Duodenal mucosa (tissue), 2 donors: ENCODE measurements around the gene FAM114A2.
"Not testable (repeated sequence)": the region's sequence is repeated elsewhere in the genome, so short reads cannot be mapped to it uniquely, and the experiment has no call there.

ENCODE experiments used
- H3K27ac ChIP-seq: one replicate; pipeline ENCODE4 v1.7.0; 2013; ENCODE audit warnings: low read depth, low read length
- H3K27me3 ChIP-seq, 2 donors: one replicate each; pipeline ENCODE4 v1.7.0; 2013; ENCODE audit warnings: low read length in 2 of 2, control low read depth in 1 of 2; ENCODE audit not compliant: insufficient read depth in 2 of 2, control insufficient read depth in 1 of 2
- H3K36me3 ChIP-seq, 2 donors: one replicate each; pipeline ENCODE4 v1.7.0; 2013; ENCODE audit warnings: low read length in 2 of 2, control low read depth in 1 of 2; ENCODE audit not compliant: insufficient read depth in 2 of 2, control insufficient read depth in 1 of 2
- H3K4me1 ChIP-seq, 2 donors: one replicate each; pipeline ENCODE4 v1.7.0; 2013; ENCODE audit warnings: low read length in 2 of 2, control low read depth in 1 of 2; ENCODE audit not compliant: insufficient read depth in 2 of 2, control insufficient read depth in 1 of 2
- H3K4me3 ChIP-seq, 2 donors: one replicate each; pipeline ENCODE4 v1.7.0; 2013; ENCODE audit warnings: low read length in 2 of 2, low read depth in 1 of 2
- H3K9ac ChIP-seq, 2 donors: one replicate each; pipeline ENCODE4 v1.7.0; 2013; ENCODE audit warnings: low read length in 2 of 2, low read depth in 1 of 2
- H3K9me3 ChIP-seq, 2 donors: one replicate each; pipeline ENCODE4 v1.7.0; 2013; ENCODE audit warnings: low read length in 2 of 2, control low read depth in 1 of 2; ENCODE audit not compliant: control insufficient read depth in 1 of 2

The FAM114A2 gene

GRCh38 chr5:154031937-154032489, 6.7 kb downstream of the FAM114A2 start:
- Histone ChIP-seq H3K4me3 (no peak overlapping the region), H3K9me3 (no peaks in the 10 kb centered on the region), H3K4me1 (peaks cover 0 to 2% of the 10 kb centered on the region in 2 donors), H3K27me3 (no peaks in the 10 kb centered on the region), H3K9ac (no peak overlapping the region), H3K27ac (no peak overlapping the region), H3K36me3 (peaks cover 3 to 12% of the 10 kb centered on the region in 2 donors)

- Histone ChIP-seq H3K36me3 (peaks cover 10 to 27% of the 10 kb centered on the region in 2 donors), H3K4me1 (no peaks in the 10 kb centered on the region)
Measured at GRCh38 chr5:154025951-154026350, 12.8 kb downstream of the FAM114A2 start.

GRCh38 chr5:154018919-154019318, 19.8 kb downstream of the FAM114A2 start:
- not testable (repeated sequence) for H3K9ac ChIP-seq, H3K9me3 ChIP-seq, H3K4me1 ChIP-seq, H3K27me3 ChIP-seq, H3K27ac ChIP-seq, H3K4me3 ChIP-seq
- peaks cover 0 to 10% of the 10 kb centered on the region in 2 donors for H3K36me3 ChIP-seq

More at GRCh38 chr5:154025951-154026350, 12.8 kb downstream of the FAM114A2 start:
- H3K9ac ChIP-seq = no peak overlapping the region
- H3K4me3 ChIP-seq = no peak overlapping the region
- H3K27ac ChIP-seq = no peak overlapping the region
- H3K27me3 ChIP-seq = no peaks in the 10 kb centered on the region
- no peaks in the 10 kb centered on the region for H3K9me3 ChIP-seq

- Histone ChIP-seq H3K27ac (no peak overlapping the region), H3K4me1 (no peaks in the 10 kb centered on the region), H3K36me3 (peaks cover 5 to 15% of the 10 kb centered on the region in 2 donors), H3K4me3 (no peak overlapping the region), H3K27me3 (no peaks in the 10 kb centered on the region), H3K9ac (no peak overlapping the region), H3K9me3 (no peaks in the 10 kb centered on the region)
Measured at GRCh38 chr5:154015071-154015693, 23.5 kb downstream of the FAM114A2 start.

GRCh38 chr5:154010660-154011059, 28.1 kb downstream of the FAM114A2 start:
- H3K36me3 ChIP-seq = peaks cover 7 to 10% of the 10 kb centered on the region in 2 donors
- H3K4me3 ChIP-seq = no peak overlapping the region
- H3K27ac ChIP-seq = no peak overlapping the region
- no peaks in the 10 kb centered on the region for H3K4me1 ChIP-seq
- no peak overlapping the region for H3K9ac ChIP-seq
- no peaks in the 10 kb centered on the region for H3K27me3 ChIP-seq
- H3K9me3 ChIP-seq = no peaks in the 10 kb centered on the region

- Histone ChIP-seq H3K27ac (no peak overlapping the region), H3K36me3 (peaks cover 3 to 10% of the 10 kb centered on the region in 2 donors), H3K9ac (no peak overlapping the region), H3K27me3 (no peaks in the 10 kb centered on the region), H3K9me3 (no peaks in the 10 kb centered on the region), H3K4me3 (no peak overlapping the region), H3K4me1 (no peaks in the 10 kb centered on the region)
Measured at GRCh38 chr5:154005648-154006047, 33.1 kb downstream of the FAM114A2 start.

- Histone ChIP-seq H3K27ac (no peak overlapping the region), H3K9ac (no peak overlapping the region), H3K27me3 (no peaks in the 10 kb centered on the region), H3K4me3 (no peak overlapping the region), H3K4me1 (no peaks in the 10 kb centered on the region), H3K36me3 (peaks cover 0 to 12% of the 10 kb centered on the region in 2 donors), H3K9me3 (no peaks in the 10 kb centered on the region)
Measured at GRCh38 chr5:154002511-154003020, 36.1 kb downstream of the FAM114A2 start.

GRCh38 chr5:154002093-154002492, 36.6 kb downstream of the FAM114A2 start:
- Histone ChIP-seq H3K4me1 (no peaks in the 10 kb centered on the region), H3K36me3 (peaks cover 0 to 16% of the 10 kb centered on the region in 2 donors), H3K27me3 (no peaks in the 10 kb centered on the region), H3K9me3 (no peaks in the 10 kb centered on the region), H3K27ac (no peak overlapping the region), H3K4me3 (no peak overlapping the region), H3K9ac (no peak overlapping the region)

- peaks cover 0 to 18% of the 10 kb centered on the region in 2 donors for H3K36me3 ChIP-seq
- no peaks in the 10 kb centered on the region for H3K9me3 ChIP-seq
- H3K9ac ChIP-seq = no peak overlapping the region
- no peak overlapping the region for H3K27ac ChIP-seq
- H3K4me1 ChIP-seq = no peaks in the 10 kb centered on the region
- H3K27me3 ChIP-seq = no peaks in the 10 kb centered on the region
- no peak overlapping the region for H3K4me3 ChIP-seq
Measured at GRCh38 chr5:154000703-154001102, 38.0 kb downstream of the FAM114A2 start.

- Histone ChIP-seq H3K27ac (no peak overlapping the region), H3K36me3 (peaks cover 0 to 18% of the 10 kb centered on the region in 2 donors), H3K27me3 (no peaks in the 10 kb centered on the region), H3K9ac (no peak overlapping the region), H3K4me3 (no peak overlapping the region), H3K9me3 (no peaks in the 10 kb centered on the region), H3K4me1 (no peaks in the 10 kb centered on the region)
Measured at GRCh38 chr5:153999995-154000394, 38.7 kb downstream of the FAM114A2 start.
